ENCODE results near the gene TNKS1BP1.
"Not testable (repeated sequence)": the region's sequence is repeated elsewhere in the genome, so short reads cannot be mapped to it uniquely, and the experiment has no call there.

The TNKS1BP1 gene

DNA sequence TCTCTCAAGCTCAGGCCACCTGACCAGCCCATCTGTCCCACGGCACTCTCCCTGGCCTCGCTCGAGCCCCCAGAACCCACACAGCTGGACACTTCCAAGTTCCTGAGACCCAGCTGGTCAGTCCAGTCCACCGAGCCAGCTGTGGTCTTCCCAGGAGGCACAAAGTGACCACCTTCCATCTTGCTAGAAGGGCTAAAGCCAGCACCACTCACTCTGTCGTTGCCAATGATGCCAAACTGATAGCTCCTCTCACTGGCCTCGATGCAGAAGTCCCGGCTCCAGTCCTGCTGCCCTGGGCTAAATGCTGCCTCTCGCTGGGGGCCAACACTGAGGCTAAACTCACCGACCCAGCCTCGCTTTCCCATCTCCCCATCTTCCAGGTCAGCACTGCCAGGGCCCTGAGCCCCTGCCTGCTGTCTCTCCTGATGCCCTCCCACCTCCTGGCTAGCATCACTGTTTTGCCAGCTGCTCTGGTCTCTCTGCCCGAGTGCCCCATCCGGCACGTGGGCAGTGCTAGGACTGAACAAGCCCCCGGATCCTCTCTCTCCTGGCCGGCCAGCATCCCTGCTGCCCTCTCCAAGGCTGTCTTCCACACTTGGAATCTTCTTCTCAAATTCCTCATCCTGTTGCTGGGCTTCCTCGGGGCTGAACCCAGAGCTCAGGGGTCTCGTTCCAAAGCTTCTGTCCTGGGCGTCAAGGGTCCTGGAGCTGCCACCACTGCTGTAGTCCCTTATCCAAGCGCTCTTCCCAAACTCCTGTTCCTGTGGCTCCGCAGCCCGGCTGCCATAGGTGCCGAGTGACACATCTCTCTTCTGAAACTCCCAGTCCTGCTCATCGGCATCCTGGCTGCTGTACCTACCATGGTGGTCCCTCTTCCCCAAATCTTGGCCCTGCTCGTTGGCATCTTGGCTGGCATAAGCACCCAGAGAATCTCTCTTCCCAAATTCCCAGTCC, 15.4 kb downstream of the TNKS1BP1 start:
- DNase-seq: no peak

DNA sequence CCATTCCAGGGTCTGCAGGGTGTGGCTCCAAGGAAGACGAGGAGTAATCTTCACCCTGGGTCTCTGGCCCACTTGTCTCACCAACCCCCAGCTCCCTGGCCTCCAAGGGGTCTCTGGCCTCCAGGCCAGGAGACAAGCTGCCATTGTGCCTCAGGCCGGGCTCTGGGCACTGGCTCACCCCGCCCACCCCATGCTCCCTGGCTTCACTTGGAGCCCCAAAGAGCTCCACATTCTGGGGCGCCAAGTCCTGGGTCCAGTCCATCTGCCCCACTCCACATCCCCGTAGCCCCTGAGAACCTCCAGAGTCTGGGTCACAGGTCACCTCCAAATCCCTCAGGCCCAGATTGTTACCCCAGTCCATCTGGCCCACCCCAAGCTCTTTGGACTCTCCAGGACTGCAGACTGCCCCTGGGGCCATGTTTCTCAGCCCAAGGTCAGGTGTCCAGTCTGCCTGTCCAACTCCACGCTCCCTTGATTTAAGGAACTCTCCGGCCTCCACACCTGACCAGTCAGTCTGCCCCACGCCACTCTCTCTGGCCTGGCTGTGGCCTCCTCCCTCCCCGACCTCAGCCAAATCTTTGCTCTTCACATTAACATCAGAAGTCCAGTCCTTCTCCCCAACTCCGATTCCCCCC, 16.2 kb downstream of the TNKS1BP1 start:
- DNase-seq: no peak

DNA sequence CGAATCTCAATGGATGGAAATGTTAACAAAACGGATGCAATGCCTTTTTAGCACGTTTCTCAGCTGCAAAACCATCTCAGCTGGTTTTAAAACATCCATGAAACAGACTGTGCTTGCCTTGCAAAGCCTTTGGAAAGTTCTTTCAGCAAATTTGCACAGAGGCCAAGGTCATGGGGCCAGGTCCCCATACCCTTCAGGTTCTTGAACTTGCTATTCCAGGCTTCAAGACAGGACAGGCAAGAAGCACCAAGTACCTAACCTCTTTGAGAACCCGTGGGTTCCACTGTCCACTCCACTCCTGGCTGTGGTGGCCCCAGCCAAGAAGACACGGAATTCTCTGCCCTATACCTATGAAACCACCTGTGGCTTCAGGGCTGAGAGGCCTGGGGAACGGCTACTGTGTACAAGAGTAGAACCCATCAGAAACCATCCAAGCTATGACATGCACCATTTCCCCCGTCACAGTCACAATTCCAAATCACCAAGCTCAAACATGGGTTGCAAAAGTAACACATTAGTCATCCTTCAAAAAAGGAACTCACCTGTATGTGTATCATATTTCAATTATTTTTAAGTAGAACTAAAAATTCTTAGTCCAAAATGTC, 17.0 kb downstream of the TNKS1BP1 start:
- no peak for DNase-seq

DNA sequence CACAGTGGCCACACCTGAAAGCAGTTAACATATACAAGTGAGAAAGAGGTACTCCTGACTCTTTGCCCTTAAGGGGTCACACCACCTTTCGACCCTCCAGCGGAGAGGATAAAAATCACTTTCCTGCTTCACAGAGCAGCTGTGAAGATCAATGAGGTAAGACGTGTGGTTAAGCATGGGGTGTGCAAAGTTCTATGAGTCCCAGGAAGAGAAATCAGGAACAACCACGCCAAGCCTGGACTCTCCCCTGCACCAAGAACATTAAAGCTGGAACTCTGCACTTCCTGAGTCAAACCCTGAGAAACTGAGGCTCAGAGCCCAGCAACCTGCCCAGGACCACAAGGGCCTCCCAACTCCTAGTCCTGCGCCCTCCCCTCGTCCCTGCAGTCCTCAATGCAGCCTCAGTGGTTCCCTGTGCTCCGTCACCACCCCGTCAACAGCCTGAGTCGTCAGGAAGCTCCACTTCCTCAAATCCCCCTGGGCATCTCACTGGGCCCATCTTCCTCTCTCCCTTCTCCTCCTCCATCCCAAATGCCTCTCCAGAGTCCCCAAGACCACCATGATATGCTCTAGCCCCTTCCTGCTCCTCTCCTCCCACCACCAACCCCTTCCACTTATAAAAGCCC, 17.7 kb downstream of the TNKS1BP1 start:
- no peak for DNase-seq

DNA sequence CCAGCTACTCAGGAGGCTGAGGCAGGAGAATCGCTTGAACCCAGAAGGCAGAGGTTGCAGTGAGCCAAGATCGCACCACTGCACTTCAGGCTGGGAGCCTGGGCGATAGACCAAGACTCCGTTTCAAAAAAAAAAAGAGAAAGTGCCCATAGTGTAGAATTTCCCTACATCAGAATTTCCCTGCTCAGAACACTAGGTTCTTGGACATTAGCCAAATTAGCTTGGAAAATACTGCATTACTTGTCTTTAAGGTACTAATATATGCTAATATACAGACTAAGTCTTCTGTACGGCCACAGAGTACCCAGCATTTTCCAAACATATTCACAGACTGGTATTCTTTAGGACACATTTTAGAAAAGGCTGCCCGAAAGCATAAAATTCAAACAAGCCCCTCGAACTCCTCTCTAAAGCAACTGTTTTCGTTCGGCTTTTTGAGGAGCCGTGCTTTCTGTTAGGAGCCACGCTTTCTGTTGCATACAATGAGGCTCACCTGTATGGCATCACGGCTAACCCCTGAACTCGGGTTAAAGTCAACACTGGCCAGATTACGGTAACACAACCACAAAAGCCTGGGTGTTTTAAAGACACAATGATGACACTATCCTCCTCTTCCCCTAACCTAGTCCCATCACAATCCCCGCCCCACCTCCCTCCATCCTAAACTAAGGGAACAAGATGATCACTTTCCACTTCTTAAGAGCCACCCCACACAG, 18.4 kb downstream of the TNKS1BP1 start:
- no peak for DNase-seq

DNA sequence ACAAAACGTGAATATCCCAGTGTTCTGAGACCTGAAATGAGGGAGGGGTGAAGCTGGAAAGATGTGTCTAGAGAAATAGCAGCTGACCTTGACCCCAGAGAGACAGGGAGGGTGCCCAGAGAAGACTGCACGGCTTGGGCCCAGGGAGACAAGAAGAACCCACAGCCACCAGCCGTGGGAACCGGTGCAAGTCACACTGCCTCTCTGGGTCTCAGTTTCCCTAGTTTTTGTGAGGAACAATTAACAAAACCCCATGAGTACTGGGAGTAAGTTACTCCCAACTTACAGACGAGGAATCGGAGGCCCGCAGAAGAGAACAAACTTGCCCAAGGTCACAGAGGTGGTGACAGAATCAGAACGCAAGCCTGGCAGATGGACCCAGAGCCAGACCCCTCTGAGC, 19.2 kb downstream of the TNKS1BP1 start:
- no peak for DNase-seq

DNA sequence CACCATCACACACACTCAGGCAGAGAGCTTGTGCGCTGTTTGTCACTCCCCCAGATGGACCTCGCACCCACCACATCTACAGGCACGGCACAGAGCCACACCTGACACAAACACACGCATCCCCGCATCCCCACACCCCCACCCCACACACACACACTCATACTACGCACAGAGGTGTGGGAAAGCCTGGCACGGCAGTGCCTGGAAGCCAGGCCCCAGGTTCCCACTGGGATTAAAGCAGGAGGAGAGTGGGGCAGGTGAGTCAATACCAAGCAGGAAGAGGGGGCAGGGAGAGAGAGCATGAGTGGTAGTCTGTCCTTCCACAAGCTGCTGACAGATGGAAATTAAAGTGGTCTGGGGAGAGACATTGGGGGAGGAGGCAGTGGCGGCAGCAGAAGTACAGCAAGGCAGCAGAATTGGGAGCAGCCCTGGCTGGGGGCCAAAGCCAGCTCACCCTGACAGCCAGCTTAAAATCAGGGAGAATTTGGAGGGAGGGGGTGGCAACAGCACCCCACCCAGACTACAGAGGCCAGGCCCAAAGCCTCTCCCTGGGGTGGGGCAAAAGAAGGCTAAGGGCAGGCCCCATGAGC, 20.7 kb downstream of the TNKS1BP1 start:
- DNase-seq: no peak

DNA sequence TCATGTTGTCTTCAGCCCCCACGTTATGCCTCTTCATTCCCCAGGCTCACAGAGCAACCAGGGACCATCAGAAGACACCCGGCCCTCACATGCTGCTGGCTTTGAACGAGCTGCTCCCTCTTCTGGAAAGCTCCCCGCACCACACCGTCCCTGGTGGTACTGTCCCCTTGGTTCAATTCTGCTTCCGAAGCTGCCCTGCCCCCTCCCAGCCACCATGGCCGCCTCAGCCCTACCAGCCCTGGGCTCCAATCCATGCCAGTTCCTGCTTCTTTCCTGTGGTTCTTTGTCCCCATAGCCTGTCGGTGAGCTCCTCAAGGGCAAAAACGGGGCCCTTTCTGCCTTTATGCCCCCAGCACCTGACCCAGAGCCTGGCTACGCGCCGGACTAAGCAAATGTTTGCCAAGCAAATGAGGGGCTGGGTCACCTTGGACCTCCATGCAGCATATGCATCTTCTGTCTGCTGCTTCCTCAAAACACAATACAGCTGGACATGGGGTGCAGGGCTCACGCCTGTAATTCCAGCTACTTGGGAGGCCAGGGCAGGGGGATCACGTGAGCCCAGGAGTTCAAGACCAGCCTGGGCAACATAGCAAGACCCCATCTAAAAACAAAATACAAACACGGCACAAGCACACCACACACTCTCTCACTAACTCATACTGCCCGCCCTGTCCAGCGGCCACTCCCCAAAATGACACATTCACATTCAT, 21.3 kb downstream of the TNKS1BP1 start:
- no peak for DNase-seq

DNA sequence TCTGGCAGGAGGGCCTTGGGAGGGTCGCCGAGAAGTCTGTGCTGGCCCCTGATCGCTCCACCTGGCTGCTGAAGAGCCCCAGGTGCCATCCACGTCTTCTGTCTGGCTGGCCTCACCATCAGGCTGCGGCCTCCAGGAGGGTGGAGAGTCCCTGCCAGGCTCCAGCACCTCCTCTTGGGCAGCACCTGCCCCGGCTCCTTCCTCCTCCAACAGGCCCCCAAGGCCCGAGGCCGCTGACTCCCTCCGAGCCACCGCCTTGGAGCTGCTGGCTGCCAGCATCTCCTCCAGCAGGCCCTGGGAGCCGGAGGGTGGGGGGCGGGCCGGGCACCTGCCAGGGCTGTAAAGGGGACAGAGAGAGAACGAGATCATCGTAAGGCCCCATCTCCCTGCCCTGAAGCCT, 22.3 kb downstream of the TNKS1BP1 start:
- DNase-seq: no peak

DNA sequence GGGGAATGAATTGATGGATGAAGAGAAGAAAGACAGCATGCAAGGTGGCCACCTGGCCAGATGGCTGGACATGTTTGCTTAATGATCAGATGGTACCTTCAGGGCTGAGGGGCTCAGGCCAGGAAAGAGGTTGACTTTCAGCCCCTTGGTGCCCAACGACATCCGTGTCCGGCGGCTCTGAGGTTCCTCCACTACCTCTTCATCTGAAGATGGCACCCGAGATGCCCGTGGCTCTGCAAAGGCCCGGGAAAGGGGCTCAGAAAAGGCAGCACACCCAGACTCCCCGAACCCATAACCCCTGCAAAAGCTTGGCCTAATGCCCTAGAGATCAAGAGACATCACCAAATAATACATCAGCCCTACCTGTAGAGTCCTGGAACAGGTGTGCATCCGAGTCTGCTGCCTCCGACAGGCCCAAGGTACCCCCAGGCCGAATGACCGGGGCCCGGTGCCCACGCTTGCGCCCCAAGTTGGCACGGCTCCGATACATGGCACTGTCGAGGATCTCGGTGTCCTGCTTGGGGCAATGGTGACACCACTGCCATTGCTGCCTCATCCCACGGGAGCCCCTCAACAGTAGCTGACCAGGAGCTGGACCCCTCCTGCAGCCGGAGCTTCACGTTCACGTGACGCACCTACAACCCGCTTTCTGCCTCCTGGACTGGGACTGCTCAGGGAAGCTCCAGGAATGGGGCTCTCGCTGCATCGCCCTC, 22.9 kb downstream of the TNKS1BP1 start:
- no peak for DNase-seq

DNA sequence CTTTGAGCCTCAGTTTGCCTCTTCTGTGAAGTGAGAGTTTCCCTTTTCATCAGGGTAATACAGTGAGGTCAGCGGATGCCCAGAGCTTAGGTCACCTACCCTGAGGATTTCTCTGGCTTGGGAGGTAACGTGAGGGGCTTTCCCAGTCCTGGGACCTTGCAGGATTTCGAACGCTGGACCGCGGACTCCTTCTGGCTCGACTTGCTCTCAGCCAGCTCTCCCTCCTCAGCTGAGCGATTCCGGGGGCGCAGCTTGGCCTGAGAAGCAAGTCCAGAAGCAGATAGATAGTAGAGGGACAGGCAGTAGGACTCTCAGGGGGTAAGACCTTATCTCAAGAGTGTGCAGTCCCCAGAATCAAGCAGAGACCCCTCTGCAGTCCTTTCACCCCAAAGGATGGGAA, 24.0 kb downstream of the TNKS1BP1 start:
- DNase-seq: no peak

DNA sequence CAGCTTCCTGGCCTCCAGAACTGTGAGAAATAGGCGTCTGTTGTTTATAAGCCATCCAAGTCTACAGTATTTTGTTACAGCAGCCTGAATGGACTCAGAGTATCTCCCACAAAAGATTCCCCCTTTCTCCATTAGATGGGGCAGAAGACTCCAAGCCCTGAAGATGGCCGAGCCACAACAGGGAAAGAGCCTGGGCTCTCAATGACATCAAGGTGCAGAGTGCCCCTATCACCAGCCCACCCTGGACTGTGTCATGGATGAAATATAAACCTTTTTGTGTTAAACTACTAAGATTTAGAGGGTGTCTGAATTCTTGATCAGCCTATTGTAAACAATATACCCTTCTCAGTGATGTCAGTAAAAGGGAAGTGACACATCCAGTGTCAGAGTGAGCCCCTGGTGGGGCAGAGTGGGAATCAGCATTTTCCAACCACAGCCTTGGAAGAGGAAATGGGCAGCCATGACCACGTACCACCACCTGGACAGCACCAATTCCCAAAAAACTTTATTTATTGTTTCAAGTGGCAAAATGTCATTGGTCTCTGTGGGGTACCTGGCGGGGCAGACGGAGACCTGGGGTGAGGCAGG, 25.5 kb downstream of the TNKS1BP1 start:
- no peak for DNase-seq

DNA sequence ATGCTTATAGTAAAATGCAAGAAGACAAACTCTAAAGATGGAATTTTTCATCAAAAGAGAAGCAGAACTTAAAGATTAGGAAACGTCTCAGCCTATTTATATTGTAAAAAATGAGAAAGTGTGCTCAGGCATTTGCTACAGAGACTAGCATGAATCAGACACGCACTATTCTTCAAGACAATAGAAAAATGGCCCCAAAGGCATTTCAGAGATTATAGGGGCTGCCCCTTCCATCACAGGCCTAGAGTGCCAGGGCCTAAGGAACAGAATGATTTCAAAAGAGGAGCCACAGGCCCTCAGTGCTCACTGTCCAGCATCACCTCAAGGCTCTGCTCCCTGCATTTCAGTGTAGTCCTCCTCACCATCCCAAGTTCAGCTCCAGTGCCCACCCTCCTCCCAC, 27.5 kb downstream of the TNKS1BP1 start:
- DNase-seq: no peak

DNA sequence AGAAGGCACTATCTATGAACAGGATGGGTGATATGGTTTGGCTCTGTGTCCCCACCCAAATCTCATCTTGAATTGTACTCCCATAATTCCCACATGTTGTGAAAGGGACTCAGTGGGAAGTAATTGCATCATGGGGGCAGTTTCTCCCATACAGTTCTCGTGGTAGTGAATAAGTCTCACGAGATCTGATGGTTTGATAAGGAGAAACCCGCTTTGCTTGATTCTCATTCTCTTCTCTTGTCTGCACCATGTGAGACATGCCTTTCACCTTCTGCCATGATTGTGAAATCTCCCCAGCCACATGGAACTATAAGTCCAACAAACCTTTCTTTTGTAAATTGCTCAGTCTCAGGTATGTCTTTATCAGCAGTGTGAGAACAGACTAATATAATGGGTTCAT, 28.5 kb downstream of the TNKS1BP1 start:
- DNase-seq: not testable (repeated sequence)

DNA sequence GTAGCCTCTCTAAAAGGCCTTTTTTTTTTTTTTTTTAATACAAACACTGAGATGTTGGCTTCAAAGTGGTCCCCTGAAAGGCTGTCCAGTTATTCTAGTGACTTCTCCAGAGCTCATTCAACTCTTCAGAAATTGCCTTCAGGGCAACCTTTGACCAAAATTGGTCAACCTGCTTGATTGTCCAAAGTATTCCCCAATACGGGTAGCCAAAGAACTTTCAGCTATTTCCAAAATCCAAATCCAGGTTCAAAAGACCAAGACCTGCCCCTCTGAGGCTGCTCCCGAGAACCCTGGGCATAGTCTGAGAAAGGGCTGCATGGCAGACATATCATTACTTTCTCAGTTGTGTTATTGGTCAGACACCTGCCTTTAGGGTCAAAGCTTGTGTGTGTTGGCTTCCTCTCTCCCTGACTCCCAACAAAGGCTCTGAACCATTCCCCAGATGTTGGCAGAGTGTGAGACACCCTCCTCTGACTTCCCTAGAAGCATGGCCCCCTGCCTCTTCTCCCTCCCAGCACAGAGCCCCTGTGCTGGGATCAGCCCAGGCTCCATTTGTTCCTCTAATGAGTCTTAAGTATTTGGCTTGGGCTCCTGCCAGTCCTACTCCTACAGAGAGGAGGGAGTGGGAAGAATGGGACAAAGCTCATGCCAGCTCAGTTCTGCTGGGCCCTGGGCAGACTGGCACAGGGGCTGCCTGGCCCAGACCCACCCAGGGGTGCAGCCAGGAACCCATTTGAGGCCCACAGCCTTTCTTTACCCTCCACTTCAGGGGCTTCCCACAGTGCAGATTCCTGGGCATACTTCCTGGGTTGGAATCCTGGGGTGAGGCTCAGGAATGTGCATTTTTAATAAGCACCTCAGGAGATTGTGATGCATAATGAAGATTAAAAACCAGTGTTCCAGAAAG, 30.3 kb downstream of the TNKS1BP1 start:
- no peak for DNase-seq

DNA sequence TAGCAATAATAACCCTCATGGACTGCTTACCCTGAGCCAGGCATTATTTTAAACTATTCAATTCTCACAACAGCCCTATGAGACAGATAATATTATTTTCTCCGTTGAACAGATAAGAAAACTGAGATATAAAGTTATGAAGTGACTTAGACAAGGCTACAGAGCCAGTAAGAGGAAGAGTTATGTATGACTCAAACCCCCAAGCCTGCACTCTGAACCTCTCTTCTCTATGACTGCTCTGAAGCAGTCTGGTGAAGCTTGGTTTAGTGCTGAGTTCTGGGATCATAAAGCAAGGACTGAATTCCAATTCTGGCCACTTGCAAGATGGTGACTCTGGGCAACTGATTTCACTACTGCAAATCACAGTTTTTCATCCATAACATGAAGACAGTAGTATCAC, 34.5 kb downstream of the TNKS1BP1 start:
- DNase-seq: no peak

DNA sequence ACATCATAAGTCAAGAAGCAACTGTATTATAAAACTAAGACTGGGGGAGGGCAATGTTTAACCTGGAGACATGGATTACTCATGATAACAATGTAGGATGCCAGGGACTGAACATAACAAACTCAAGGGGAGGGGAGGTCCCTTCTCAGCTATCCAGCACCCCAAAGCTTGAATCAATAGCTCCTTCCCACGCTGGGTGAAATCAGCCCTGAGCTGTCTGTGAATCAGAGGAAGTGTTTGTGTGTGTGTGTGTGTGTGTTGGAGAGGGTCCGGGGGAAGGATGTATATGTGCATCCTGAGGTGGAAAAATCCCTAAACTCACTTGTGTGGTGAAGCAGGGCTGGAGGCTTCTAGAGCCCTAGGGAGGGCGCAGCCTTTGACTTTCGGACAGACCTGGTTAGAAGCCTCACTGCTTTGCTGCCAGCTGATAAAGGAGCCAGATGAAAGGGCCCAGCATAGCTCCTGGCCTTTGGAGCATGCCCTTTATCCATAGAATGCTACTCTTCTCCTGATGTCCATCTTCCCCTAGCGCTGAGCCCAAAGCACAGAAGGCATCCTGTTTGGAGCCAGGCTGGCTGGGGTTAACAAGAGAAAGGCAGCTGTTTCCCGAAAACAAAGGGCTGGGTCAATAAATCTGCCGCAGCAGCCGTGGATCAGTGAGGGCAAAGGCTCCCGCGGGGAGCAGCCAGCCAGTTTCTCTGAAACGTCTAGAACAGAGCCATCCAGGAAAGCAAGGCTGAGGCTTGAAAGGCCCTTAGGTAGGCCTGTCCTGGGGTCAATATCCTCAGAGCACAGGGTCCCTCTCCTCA, 35.8 kb downstream of the TNKS1BP1 start:
- no peak for DNase-seq

DNA sequence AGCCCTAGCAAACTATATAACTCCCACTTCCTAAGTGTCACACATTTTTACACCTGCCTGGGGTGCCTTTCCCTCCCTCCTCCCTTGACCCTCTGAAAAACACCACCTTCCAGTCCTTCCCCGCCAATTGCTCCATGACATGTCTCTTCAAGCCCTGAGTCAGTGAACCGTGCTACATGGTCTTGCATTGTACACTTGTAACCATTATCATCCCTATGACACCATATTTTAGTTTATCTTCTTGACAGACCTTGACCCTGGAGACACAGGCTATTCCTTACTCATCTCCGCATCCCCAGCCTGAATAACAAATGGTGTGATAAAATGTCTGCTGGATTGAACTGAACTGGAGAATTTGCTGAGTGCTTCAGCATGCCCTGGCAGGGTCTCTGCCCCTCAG, 36.9 kb downstream of the TNKS1BP1 start:
- no peak for DNase-seq
